DOHH2 (cell line): Measurements from ENCODE around the gene PANK2.
"Not testable (repeated sequence)": the region's sequence is repeated elsewhere in the genome, so short reads cannot be mapped to it uniquely, and the experiment has no call there.

Experiments
- EZH2phosphoT487 ChIP-seq: fragments of 200-600 bp; sonication (generic); IDR thresholded peaks from 2 replicates; pipeline ENCODE4 v1.6.1; 2017; ENCODE audit warnings: borderline replicate concordance, mild to moderate bottlenecking, antibody characterized with exemption, low read length, moderate library complexity, mixed read lengths
- TF ChIP-seq, protein P1 (sequence below): fragments of 200-600 bp; sonication (generic); IDR thresholded peaks from one replicate; pipeline ENCODE4 v1.5.1; 2014; ENCODE audit warnings: antibody characterized with exemption, mild to moderate bottlenecking, low read depth, low read length; ENCODE audit not compliant: poor library complexity, severe bottlenecking

DNA sequence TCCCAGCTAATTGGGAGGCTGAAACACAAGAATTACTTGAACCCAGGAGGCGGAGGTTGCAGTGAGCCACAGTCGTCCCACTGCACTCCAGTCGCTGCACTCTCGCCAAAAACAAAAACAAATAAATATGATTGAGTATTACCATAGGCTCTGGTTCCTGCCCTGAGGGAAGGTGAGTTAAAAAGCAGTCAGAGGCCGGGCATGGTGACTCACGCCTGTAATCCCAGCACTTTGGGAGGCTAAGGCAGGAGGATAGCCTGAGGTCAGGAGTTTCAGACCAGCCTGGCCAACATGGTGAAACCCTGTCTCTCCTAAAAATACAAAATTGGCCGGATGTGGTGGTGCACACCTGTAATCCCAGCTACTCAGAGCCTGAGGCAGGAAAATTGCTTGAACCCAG is 49.0 kb upstream of the PANK2 start:
- TF ChIP-seq, protein P1, sequence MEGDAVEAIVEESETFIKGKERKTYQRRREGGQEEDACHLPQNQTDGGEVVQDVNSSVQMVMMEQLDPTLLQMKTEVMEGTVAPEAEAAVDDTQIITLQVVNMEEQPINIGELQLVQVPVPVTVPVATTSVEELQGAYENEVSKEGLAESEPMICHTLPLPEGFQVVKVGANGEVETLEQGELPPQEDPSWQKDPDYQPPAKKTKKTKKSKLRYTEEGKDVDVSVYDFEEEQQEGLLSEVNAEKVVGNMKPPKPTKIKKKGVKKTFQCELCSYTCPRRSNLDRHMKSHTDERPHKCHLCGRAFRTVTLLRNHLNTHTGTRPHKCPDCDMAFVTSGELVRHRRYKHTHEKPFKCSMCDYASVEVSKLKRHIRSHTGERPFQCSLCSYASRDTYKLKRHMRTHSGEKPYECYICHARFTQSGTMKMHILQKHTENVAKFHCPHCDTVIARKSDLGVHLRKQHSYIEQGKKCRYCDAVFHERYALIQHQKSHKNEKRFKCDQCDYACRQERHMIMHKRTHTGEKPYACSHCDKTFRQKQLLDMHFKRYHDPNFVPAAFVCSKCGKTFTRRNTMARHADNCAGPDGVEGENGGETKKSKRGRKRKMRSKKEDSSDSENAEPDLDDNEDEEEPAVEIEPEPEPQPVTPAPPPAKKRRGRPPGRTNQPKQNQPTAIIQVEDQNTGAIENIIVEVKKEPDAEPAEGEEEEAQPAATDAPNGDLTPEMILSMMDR, result not testable (repeated sequence)
- TF ChIP-seq EZH2phosphoT487, result not testable (repeated sequence)
